SJCRH30 (cell line): Measurements from ENCODE around the gene TIGD2. TPM values are rescaled to one million over a fixed set of nuclear protein-coding genes. Genes with fewer than 3 reads are reported as not detected.
A peak's percentile ranks its signal among the peaks of the same experiment; 100 is the strongest.
"Not testable (repeated sequence)": the region's sequence is repeated elsewhere in the genome, so short reads cannot be mapped to it uniquely, and the experiment has no call there.

Source experiments
- DNase-seq, 2 experiments: peaks; one replicate each; pipeline ENCODE4 v3.0.0-alpha.2; 2015 to 2020
- H3K27ac ChIP-seq: fragments of 250-450 bp; sonication (Bioruptor Pico); 2 replicates; pipeline ENCODE4 v1.5.1; 2020; ENCODE audit warnings: mild to moderate bottlenecking, moderate library complexity
- H3K27me3 ChIP-seq: fragments of 250-450 bp; sonication (Bioruptor Pico); 2 replicates; pipeline ENCODE4 v1.5.1; 2020; ENCODE audit warnings: mild to moderate bottlenecking, moderate library complexity
- H3K36me3 ChIP-seq: fragments of 250-450 bp; sonication (Bioruptor Pico); 2 replicates; pipeline ENCODE4 v1.5.1; 2020; ENCODE audit warnings: mild to moderate bottlenecking, moderate library complexity
- H3K4me1 ChIP-seq: fragments of 250-450 bp; sonication (Bioruptor Pico); 2 replicates; pipeline ENCODE4 v1.5.1; 2020; ENCODE audit warnings: mild to moderate bottlenecking, moderate library complexity
- H3K4me3 ChIP-seq: fragments of 250-450 bp; sonication (Bioruptor Pico); 2 replicates; pipeline ENCODE4 v1.5.1; 2020; ENCODE audit warnings: mild to moderate bottlenecking, moderate library complexity
- H3K9me3 ChIP-seq: fragments of 250-450 bp; sonication (Bioruptor Pico); replicated peaks from 2 replicates; pipeline ENCODE4 v1.5.1; 2020; ENCODE audit warnings: mild to moderate bottlenecking, moderate library complexity
- total RNA-seq: library from RNA; depleted of rRNA; stranded (reverse); fragments of >200 nt; shearing (Covaris generic); gene quantifications from 2 replicates; pipeline ENCODE4 v1.2.3, GENCODE V29; 2014

The TIGD2 gene
- total RNA-seq, 1 experiment from 2014 or later = 36.4 TPM

DNA sequence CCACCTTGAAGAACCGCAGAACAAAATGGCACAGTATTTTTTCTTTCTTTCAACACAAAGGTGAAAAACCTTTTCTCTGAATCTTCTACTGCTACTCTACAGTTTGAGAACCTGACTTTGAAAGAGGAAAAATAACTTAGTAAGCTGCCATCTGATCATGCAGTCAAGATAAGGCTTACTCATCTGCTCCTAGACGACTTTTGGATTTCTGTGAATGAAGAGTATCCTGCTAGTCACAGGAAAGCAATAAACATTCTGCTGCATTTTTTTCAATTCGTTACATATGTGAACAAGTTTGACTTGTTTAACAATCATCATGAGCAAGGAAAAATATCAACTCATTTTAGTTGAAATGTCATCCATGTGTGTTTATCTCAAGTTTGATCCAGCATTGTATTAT lies 25.2 kb downstream of the TIGD2 start:
- DNase-seq = no peak
- H3K4me3 ChIP-seq = no peak overlapping the region
- no peak overlapping the region for H3K27ac ChIP-seq
- no peaks in the 10 kb centered on the region for H3K27me3 ChIP-seq
- H3K9me3 ChIP-seq = no peaks in the 10 kb centered on the region
- no peaks in the 10 kb centered on the region for H3K36me3 ChIP-seq
- no peaks in the 10 kb centered on the region for H3K4me1 ChIP-seq

DNA sequence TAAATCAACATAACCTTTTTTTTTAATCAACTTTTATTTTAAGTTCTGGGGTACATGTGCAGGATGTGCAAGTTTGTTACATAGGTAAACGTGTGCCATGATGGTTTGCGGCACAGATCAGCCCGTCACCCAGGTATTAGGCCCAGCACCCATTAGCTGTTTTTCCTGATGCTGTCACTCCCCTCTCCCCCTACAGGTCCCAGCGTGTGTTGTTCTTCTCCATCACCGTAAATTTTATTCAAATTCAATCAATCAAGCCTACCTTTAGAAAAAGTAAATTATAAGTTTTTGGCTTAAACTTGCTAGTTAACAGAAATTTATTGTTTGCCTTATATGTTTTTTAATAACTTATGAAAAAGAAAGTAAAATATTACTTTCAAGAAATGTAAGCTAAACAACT lies 25.9 kb downstream of the TIGD2 start:
- no peaks in the 10 kb centered on the region for H3K4me1 ChIP-seq
- no peak overlapping the region for H3K27ac ChIP-seq
- no peak for DNase-seq
- no peaks in the 10 kb centered on the region for H3K36me3 ChIP-seq
- no peak overlapping the region for H3K4me3 ChIP-seq
- no peaks in the 10 kb centered on the region for H3K27me3 ChIP-seq
- no peaks in the 10 kb centered on the region for H3K9me3 ChIP-seq

DNA sequence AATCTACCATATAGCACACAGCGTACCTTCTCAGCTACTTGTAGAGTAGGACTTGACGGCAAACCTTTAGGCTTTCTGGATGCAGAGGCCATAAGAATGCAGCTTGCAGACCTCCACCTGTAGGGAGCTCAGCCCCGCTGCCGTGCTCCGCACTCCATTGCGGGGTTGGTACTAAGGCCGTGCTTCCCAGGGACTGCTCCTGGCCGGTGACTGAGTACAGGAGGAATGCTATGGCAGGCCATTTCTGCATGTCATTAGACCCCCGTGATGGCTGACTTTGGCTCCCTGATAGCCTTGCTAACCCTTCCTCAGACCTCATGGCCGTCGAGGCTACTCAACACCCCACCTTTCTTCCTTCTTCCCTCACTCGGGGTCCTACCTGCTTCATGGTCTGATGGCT lies 26.4 kb downstream of the TIGD2 start:
- Histone ChIP-seq H3K27me3 (no peaks in the 10 kb centered on the region), H3K9me3 (no peaks in the 10 kb centered on the region), H3K27ac (no peak overlapping the region), H3K4me1 (no peaks in the 10 kb centered on the region), H3K4me3 (no peak overlapping the region), H3K36me3 (no peaks in the 10 kb centered on the region)
- DNase-seq = no peak

DNA sequence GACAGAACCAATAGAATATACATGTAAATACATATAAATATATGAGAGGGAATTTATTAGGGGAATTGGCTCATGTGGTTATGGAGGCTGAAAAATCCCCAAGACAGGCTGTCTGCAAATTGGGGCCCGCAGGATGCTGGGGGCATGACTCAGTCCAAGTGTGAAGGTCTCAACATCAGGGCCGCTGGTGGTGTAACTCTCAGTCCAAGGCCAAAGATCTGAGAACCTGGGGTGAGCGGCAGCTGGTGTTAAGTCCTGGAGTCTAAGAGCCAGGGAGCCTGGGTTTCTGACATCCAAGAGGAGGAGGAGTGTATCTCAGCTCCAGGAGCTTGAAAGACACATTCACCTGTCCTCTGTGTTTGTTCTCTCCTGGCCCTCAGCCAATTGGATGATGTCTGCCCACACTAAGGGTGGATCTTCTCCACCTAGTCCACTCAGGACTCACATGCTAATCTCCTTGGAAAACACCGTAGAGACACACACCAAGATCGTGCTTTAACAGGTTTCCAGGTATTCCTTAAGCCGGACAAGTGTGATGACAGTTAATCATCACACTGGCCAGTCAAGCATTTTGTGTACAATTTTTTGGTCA lies 28.9 kb downstream of the TIGD2 start:
- peak in 1 of 2 experiments; percentile 31 for DNase-seq
- Histone ChIP-seq H3K4me1 (no peaks in the 10 kb centered on the region), H3K4me3 (no peak overlapping the region), H3K36me3 (no peaks in the 10 kb centered on the region), H3K27ac (no peak overlapping the region), H3K27me3 (no peaks in the 10 kb centered on the region), H3K9me3 (no peaks in the 10 kb centered on the region)

DNA sequence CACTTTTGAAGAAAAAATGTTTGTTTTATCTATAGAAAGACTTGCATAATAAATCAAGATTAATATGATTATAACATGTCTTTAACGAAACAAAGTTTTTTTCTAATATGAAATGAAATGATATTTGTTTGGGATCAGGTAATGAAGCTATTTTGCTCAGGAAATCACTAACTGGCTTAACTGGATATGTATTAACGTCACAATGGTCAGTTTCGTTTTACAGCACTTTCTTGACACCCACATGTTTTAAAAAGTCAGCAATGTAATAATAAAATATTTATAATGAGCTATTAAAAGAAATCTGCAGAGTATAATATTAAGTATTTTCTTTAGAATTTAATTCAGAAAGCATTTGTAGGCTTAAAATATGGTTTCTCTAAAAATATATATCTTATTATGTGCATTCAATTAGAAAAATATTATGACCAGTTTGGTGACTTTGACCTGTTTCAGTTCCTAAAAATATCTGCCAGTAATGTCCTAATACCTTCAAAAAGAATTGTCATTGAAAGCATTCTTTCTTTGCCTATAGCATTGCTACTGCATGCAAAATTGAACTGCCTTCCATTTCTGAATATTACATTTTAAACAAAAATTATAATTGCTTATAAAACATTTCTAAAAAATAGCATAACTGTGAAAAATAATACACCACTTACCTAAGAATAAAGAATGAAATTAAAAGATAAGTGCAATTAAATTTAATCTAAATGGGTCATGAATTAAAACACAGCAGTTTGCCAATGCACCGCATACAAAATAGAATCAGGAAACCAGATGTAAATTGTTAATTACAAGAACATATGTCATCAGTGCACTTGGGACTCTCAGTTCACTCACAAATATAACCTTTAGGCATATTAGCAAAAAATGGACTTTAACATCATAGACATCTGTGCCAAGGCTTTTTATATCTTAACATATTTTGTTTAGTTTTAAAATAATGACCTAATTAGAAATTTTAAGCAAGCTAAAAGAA lies 31.6 kb downstream of the TIGD2 start:
- H3K4me1 ChIP-seq = no peaks in the 10 kb centered on the region
- no peak for DNase-seq
- no peak overlapping the region for H3K27ac ChIP-seq
- no peaks in the 10 kb centered on the region for H3K9me3 ChIP-seq
- H3K4me3 ChIP-seq = no peak overlapping the region
- no peaks in the 10 kb centered on the region for H3K27me3 ChIP-seq
- no peaks in the 10 kb centered on the region for H3K36me3 ChIP-seq

DNA sequence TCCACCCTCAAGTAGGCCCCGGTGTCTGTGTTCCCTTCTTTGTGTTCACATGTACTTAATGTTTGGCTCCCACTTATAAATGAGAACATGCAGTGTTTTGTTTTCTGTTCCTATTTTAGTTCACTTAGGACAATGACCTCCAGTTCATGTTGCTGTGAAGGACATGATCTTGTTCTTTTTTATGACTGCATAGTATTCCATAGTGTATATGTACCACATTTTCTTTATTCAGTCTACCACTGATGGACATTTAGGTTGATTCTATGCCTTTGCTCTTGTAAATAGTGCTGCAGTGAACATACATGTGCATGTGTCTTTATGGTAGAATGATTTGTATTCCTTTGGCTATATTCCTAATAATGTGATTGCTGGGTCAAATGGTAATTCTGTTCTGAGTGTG lies 33.3 kb downstream of the TIGD2 start:
- not testable (repeated sequence) for H3K4me3 ChIP-seq, H3K27ac ChIP-seq, H3K4me1 ChIP-seq, H3K36me3 ChIP-seq, H3K9me3 ChIP-seq, DNase-seq, H3K27me3 ChIP-seq

DNA sequence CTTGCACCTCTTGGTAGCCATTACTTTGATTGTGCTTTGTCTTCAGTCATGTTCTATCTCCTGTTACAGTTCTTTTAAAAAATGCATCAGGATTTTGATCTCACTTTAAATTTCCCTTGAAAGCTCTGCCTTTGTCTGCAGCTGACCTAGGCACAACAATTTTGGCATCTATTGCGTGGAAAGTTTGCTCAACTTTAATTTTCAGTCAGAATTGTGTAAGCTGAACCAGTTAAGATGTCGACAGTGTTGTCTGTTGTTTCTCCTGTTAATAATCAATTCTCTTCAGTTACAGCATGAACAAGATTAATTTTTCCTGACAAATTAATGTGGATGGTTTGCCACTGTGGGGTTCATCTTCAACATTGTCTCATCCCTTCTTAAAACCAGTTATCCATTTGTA lies 34.9 kb downstream of the TIGD2 start:
- H3K36me3 ChIP-seq = no peaks in the 10 kb centered on the region
- no peak for DNase-seq
- H3K27me3 ChIP-seq = no peaks in the 10 kb centered on the region
- no peak overlapping the region for H3K27ac ChIP-seq
- H3K4me3 ChIP-seq = no peak overlapping the region
- H3K4me1 ChIP-seq = no peaks in the 10 kb centered on the region
- no peaks in the 10 kb centered on the region; the same call in 1 of the 2 replicates for H3K9me3 ChIP-seq

DNA sequence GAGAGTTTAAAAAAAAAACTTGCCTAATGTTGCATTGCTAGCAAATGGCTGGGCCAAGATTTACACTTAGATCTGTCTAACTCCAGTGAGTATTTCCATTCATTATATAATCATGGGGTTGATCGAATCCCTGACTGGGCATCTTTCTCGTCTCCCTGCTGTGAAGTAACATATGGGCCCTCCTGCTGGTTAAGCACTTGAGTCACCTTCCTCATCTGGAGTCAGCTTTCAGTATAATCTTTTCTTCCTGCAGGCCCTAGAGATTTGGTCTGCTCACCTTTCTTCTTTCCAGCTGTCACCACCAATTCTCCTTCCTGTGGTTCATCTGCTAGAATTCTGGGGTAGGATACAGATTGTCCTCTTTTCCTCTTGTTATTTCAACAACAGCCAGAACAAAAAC lies 41.6 kb downstream of the TIGD2 start:
- no peaks in the 10 kb centered on the region for H3K36me3 ChIP-seq
- no peak overlapping the region for H3K27ac ChIP-seq
- peaks cover 20% of the 10 kb centered on the region for H3K4me1 ChIP-seq
- DNase-seq = peak; percentile 48 to 85
- no peaks in the 10 kb centered on the region; the same call in 1 of the 2 replicates for H3K9me3 ChIP-seq
- H3K4me3 ChIP-seq = no peak overlapping the region
- H3K27me3 ChIP-seq = no peaks in the 10 kb centered on the region

DNA sequence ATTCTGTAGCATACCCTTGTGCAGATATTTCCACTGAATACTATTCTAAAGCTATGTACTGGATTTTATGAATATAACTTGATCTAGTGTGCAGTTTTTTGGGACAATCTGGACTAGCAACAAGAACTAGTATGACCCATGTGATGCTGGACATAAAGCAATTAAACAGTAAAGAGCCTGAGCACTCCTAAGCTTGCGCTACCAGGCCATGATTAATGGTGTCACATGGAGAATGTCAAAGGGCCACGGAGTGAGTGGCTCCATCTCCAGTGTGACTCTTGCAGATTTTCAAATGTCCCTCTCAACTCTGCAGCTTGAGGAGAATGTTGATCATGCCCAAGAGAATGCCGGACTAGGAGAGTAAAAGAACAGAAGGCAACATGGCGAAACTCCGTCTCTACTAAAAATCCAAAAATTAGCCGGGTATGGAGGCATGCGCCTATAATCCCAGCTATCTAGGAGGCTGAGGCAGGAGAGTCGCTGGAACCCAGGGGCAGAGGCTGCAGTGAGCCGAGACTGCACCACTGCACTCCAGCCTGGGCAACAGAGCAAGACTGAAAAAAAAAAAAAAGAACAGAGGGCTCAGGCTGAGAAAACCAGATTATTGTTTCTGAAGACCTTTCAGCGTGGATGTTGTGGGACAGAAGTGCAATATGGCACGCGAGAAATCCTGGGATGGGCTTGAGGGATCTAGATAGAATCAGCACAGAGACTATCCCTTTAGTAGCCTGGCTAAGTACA lies 45.0 kb downstream of the TIGD2 start:
- Histone ChIP-seq H3K36me3 (no peaks in the 10 kb centered on the region), H3K27ac (no peak overlapping the region), H3K4me3 (no peak overlapping the region), H3K27me3 (no peaks in the 10 kb centered on the region), H3K4me1 (peaks cover 20% of the 10 kb centered on the region), H3K9me3 (no peaks in the 10 kb centered on the region)
- no peak for DNase-seq

DNA sequence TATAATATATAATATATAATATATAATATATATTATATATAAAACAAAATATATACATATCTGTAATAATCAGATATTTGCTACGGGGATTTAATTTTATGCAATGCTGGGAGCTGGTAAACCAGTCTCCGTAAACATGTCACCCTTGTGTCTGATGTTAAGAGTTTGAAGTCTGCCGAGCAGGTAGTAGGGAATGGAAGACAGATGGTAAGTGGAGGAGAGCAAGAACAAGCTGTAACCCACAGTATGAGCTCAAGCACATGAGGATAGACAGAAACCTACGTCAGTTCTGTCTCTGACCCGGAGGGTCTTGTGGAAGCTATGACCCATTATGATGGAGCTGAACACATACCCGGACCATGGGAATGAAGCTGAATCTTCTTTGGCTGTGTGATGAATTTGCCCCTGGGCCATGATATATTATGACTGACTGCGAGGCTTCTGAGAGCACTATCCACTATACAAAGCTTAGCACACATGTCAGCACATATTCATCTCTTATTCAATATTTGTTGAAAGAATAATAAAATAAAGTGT lies 46.2 kb downstream of the TIGD2 start:
- no peak overlapping the region for H3K4me3 ChIP-seq

DNA sequence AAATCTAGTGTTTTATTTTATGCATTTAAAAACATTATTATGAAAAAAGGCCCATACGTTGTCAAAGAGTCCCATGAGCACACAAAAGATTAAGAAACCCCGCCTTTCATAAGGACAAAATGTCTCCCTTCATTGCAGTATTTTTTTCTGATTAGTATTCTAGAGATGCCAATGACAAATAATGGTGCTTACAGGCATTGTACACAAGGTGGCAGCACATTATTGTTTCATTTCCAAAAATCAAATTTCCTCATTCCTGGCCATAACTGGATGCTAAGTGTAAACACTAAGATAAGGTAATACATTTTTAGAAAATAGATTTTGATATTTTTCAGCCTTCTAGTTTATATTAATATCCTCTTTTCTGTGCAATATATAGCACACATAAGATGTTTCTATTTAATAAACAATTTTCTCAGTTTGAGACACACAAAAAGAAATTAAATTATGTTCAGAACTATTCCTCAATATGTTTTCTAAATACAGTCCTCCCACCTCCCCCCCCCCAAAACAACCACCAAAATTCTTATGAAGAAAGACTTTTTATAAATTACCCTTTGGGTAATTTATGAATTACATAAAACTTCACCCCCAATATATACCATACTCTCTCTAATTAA lies 47.7 kb downstream of the TIGD2 start:
- no peaks in the 10 kb centered on the region for H3K36me3 ChIP-seq
- H3K4me3 ChIP-seq = no peak overlapping the region
- H3K4me1 ChIP-seq = no peaks in the 10 kb centered on the region; the same call in 1 of the 2 replicates
- H3K27me3 ChIP-seq = no peaks in the 10 kb centered on the region
- no peak overlapping the region for H3K27ac ChIP-seq
- DNase-seq = peak in 1 of 2 experiments; percentile 78
- H3K9me3 ChIP-seq = no peaks in the 10 kb centered on the region

More for the DNA sequence above, 46.2 kb downstream of the TIGD2 start:
- Histone ChIP-seq H3K36me3 (no peaks in the 10 kb centered on the region), H3K27ac (no peak overlapping the region), H3K27me3 (no peaks in the 10 kb centered on the region), H3K9me3 (no peaks in the 10 kb centered on the region), H3K4me1 (peaks cover 13% of the 10 kb centered on the region)
- peak in 1 of 2 experiments; percentile 39 for DNase-seq

DNA sequence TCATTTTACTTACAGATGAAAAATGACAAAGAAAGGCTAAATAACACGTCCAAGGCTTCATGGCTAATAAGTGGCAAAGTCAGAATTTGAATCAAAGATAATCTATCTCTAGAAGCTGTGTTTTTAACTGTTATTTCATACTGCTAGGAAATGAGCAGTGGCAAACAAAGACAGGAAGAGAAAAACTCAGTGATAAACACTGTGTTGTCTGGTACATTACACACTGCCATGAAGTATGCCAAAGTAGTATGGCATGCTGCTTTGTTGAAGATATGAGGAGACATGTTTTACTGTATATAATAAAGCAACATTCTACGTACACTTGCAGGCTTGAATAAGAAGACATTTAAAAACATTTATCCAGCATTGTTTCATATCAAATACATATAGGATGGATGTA lies 49.5 kb downstream of the TIGD2 start:
- H3K4me1 ChIP-seq = no peaks in the 10 kb centered on the region
- no peaks in the 10 kb centered on the region for H3K27me3 ChIP-seq
- no peak overlapping the region for H3K4me3 ChIP-seq
- no peak for DNase-seq
- no peaks in the 10 kb centered on the region for H3K9me3 ChIP-seq
- no peak overlapping the region for H3K27ac ChIP-seq
- no peaks in the 10 kb centered on the region for H3K36me3 ChIP-seq

DNA sequence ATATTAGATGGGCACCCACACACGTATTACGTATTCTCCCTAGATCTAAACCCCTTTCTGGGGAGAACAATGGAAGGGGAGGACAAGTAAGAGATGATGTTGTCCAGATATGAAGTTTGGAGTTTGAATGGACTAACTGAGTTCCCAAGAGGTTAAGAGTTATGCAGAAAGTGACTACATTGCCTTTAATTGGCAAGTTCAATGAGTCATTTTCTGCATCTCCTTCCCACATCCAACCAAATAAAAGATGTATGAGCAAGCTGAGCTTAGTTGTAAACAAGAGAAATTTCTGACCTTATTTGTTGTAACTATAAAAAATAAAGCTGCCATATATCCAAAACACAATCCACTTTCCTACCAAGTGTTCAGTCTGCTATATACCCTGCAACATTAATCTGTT lies 50.5 kb downstream of the TIGD2 start:
- H3K4me1 ChIP-seq = no peaks in the 10 kb centered on the region
- no peaks in the 10 kb centered on the region for H3K9me3 ChIP-seq
- H3K4me3 ChIP-seq = no peak overlapping the region
- H3K27me3 ChIP-seq = no peaks in the 10 kb centered on the region
- H3K36me3 ChIP-seq = no peaks in the 10 kb centered on the region
- H3K27ac ChIP-seq = no peak overlapping the region
- no peak for DNase-seq

DNA sequence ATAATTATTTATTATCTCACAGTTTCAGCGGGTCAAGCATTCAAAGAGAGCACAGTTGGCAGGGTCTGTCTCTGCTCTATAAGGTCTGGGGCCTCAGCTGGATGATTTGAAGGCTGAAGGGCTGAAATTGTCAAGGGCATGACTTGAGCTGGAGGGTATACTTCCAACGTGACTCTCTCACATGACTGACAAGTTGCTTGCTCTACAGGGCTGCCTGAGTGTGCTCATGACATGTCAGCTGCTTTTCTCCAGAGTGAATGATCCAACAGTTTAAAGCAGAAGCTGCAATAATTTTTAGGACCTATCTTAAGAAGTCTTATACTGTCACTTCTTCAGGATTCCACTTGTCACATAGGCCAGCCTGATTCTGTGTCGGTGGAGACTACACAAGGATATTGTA lies 51.2 kb downstream of the TIGD2 start:
- no peak overlapping the region for H3K4me3 ChIP-seq
- H3K9me3 ChIP-seq = no peaks in the 10 kb centered on the region
- no peak for DNase-seq
- no peak overlapping the region for H3K27ac ChIP-seq
- H3K4me1 ChIP-seq = no peaks in the 10 kb centered on the region
- H3K36me3 ChIP-seq = no peaks in the 10 kb centered on the region
- no peaks in the 10 kb centered on the region for H3K27me3 ChIP-seq
